C4-2B (cell line): ENCODE measurements around the gene AFF3.

Experiments
- ZFX ChIP-seq: fragments of 450-650 bp; IDR thresholded peaks from 2 replicates; pipeline ENCODE4 v1.6.1; 2017
- TF ChIP-seq, protein P1 (sequence below): fragments of 450-650 bp; conservative IDR thresholded peaks from 2 replicates; pipeline ENCODE4 v1.5.1; 2017; ENCODE audit warnings: mild to moderate bottlenecking

DNA sequence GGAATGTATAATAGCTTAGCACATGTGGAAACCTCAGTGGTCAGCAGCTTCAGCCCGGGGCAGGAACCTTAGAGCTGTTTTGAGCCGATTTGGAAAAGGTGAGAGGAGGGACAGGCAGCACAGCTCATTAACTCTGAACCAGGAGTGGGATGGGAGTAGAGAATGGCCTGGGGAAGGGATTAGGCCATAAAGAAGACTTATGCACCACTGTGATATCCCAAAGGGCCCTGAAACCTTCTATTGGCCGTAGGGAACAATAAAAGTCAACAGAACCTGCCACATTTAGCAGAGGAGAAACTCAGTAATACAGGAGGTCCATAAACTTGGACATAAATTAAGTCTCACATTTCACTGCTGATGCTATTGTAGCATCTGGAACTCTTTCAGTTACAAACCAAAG lies 528.4 kb downstream of the AFF3 start:
- TF ChIP-seq, protein P1, sequence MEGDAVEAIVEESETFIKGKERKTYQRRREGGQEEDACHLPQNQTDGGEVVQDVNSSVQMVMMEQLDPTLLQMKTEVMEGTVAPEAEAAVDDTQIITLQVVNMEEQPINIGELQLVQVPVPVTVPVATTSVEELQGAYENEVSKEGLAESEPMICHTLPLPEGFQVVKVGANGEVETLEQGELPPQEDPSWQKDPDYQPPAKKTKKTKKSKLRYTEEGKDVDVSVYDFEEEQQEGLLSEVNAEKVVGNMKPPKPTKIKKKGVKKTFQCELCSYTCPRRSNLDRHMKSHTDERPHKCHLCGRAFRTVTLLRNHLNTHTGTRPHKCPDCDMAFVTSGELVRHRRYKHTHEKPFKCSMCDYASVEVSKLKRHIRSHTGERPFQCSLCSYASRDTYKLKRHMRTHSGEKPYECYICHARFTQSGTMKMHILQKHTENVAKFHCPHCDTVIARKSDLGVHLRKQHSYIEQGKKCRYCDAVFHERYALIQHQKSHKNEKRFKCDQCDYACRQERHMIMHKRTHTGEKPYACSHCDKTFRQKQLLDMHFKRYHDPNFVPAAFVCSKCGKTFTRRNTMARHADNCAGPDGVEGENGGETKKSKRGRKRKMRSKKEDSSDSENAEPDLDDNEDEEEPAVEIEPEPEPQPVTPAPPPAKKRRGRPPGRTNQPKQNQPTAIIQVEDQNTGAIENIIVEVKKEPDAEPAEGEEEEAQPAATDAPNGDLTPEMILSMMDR, result no peak
- TF ChIP-seq ZFX, result no peak
